Activated CD4-positive, alpha-beta T cell treated with anti-CD3 and anti-CD28 coated beads for 24 hours (primary cell): Measurements from ENCODE around the gene ALX1.

Experiments
- DNase-seq, 2 donors: peaks; one replicate each; pipeline ENCODE4 v3.0.0-alpha.2; 2020; ENCODE audit warnings: low read depth in 2 of 2

Gene ALX1

DNA sequence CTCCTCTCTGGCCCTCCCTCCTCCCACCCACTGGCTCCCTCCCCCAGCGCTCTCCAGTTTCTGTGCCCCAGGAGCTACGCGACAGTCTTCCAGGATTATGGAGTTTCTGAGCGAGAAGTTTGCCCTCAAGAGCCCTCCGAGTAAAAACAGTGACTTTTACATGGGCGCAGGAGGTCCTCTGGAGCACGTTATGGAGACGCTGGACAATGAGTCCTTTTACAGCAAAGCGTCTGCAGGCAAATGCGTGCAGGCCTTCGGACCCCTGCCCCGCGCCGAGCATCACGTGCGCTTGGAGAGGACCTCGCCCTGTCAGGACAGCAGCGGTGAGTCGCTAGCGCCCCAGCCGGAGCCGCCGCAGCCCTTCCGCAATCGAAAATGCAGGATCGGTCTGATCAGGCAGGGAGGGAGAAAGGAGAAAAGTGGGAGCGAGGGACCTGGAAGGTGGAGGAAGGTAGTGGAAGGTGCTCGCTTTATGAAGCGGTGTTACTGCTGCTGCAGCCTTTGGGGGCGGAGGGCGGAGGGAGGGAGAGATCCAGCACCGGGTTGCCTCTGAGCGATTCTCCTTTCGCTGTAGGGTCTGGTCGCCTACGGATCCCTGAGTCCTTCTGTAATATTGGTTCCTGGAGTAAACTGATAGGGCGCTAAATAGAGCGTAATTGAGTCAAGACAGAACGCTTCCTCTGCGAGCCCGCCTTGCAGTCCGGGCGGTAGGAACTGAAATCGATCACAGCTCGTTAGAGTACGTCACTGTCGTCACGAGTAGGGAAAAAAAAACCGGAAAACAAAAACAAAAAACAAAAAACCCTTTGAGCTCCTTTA is at the start of gene ALX1:
Gene ALX1 (plus strand): TSS at position 56 of the 819 bp plus-strand sequence. CDS start 42 bp downstream, at position 98.
- DNase-seq, result no peak

DNA sequence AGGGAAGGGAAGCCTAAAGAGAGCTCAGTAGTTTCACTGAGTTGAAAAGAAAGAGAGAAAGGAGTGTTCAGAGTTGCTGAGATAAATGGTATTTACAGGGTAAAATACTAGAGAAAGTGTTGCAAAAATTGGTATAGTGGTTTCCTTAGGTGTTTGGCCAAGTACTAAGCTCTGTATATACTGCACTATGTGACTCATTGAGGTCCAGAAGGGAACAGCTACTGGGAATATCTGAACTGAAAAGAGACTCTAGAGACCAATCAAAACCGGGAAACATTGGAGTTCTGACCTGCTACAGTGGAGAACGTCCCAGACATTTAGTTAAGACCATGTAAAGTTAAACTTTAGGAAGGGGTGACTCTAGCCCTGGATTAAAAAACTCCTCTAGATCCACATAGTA is 42.7 kb upstream of the ALX1 start:
- DNase-seq, result no peak

DNA sequence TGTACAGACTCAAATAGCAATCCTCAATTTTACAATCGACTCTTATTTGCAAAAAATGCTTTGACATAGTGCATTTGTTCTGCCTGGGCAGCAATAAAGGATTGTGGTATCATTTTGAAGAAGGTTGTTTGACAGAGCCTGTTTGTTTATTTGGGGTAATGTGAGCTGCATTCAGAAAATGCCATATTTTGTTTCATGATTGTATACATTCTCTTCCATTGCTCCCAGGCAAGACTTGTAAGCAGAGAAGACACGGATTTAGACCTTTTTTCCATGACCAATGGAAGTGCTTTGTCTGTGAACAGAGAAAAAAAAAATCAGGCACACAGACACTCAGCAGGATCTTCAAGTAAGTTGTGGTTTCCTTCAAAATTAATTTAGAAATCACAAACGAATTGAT is 35.5 kb upstream of the ALX1 start:
- DNase-seq, result no peak

DNA sequence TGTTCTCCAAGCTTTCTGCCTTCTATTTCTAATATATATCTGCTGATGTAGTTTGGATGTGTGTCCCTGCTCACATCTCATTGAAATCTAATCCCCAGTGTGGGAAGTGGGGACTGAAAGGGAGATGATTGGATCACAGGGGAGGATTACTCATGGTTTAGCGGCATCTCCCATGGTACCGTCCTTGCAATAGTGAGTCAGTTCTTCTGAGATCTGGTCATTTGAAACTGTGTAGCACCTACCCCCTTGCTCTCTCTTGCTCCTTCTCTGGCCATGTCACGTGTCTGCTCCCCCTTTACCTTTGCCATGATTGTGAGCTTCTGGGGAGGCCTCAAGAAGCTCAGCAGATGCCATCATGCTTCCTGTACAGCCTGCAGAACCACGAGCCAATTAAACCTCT is 26.2 kb upstream of the ALX1 start:
- no peak for DNase-seq

DNA sequence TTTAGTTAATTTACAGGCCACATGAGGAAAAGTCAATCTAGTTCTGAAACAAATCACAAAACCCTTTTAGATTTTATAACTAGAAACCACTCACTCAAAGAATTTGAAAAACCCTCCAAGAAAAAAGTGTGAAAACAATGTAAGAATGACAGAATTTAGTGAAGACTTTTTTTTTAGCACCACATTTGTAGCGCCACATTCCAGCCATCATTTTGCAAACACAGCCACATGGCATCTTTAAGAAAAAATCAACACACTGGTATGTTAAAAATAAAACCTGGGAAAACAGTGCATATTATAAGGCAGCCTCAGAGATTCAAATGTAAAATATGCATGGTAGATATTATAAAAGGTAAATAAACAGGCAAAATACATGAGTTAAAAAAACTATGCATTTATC is 22.3 kb upstream of the ALX1 start:
- no peak for DNase-seq

DNA sequence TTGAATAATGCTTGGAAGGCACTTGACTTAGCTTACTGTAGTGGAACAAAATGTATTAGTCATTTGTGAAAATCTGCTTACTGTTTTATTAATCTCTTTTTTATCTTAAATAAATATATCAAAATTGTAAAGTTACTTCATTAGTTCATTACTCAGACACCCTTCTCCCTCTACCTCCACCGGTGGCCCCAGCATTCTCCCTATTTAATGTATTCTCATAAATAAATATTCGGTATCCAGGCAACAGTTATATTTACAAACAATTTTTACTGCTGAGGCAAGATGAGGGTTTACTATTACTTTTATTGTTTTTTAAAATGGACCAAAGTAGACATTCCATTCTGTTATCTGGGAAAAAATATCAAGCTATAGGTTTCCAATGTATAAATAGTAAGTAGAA is 19.6 kb upstream of the ALX1 start:
- DNase-seq, result no peak

DNA sequence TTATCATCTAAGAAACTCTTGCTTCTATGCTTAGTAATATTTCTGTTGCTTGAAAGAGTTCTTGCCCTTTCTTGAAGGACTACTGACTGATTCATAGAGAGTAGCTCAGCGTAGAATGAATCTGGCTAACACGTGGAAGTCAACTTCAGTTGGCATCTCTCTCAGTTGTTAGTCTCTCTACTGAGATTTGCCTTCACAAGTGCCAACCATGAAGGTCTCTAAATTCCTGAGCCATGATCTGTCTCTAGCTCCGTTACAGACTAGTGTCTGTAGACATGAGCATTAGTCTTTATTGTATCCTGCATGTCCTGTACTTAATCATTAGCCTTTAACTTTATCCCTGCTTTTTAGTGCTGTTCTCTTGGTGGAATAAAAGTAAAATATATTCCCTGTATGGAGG is 19.1 kb upstream of the ALX1 start:
- DNase-seq, result no peak

DNA sequence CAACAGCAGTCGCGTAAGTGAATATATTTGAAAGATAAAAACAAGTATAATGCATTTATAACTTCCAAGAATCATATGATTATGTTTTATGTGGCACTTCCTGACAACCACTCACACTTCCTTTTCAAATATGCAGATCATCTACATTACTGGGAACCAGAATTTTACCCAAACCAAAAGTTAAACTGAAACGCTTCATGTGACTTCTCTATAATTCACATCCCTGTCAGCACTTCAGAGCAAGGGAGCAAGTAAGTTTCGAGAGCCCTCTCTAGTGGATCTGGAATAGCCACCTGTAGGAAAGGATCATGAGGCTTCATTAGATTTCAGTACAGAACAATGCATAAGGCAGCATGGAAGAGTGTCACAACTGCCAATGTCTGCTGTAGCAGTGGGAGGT is 13.7 kb upstream of the ALX1 start:
- DNase-seq, result no peak

DNA sequence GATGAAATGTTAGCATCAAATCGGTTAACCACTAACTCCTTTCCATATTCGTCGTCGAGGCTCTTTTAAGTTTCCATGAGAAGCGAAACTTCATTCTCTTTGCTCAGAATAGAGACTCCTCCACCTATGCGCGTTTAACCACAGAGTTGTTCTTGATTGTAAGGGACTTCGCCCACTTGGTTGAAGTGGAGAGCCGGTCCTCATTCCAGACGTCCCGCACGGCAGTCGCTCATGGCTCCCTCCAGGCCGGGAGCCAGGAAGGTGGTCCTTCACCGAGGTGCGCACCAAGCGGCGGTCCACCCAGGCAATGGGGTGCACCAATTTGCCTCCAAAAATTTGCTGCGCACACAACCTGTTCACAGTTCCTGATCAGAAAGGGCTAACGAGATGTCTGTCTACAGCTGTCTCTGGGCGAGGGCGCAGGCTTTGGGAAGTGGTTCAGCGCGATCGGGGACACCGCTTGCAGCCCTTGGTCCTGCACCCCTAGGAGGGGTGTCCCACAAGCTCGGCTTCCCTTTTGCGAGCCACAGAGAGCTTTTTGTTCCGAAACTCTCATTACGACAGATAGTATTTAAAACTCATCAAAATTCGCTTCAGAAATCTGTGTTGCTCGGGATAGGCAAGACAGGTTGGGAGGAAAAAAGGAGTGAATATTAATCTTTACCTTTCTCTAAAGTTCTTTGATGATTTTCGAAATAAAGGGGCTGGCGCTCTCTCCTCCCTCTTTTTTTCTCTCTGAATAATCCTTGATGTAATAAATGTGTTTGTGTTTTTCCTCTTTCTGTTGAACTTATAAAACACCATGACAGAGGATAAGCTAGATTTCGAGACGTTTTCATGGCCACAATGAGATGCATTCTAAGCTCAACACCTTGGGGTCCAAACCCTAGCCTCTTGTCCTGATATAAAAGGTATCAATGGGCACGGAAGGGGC is 6.4 kb upstream of the ALX1 start:
- no peak for DNase-seq

DNA sequence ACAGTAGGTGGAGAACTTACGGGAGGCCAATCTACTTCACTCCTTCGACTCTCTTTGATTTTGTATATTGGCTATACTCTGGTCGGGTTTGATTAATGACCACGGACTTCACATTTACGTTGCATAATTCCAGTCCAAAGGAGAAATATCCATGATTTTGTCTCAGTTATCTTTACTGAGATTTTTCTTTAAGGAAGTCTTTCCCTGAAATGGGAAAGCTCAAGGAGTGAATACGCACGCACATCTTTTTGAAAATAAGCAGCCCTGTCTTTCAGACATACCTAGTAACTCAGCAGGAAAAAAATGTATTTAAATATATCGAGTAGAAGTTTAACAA is 5.7 kb upstream of the ALX1 start:
- DNase-seq, result no peak

DNA sequence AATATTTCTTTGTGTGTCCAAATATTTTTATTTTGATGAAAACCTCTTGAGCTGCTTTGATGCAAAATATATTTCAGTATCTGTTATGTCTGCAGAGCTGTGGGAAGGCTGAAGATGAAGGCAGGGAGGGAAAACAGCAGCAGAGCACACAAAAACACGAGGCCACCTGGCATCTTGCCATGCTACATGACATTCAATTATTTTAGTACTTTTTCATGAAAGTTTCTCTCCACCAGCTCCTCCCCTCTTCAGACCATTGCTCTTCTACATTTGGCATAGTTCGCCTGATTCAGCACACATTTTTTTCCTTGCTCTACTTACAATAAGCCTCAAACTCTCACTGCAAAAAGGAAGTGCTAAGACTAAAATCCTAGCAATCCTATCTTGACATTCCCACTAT is 4.6 kb upstream of the ALX1 start:
- DNase-seq, result no peak

DNA sequence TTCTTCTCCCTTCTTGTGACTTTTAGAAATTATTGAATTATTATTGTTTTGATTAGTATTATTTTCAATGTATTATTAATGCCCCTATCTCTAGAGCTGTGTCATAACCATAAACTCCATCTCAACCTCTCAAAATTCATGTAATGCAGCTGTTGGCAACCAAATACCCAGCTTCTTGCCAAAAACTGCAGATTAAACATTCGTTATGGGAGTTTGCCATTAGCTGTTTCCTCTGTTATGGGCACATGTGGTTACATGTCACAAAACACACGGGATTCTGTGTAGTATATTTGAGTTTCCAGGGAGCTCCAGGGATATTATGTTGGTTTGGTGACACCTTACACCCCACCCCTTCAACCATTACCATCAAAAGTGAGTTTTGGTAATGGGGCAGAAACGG is 2.8 kb upstream of the ALX1 start:
- DNase-seq, result no peak

DNA sequence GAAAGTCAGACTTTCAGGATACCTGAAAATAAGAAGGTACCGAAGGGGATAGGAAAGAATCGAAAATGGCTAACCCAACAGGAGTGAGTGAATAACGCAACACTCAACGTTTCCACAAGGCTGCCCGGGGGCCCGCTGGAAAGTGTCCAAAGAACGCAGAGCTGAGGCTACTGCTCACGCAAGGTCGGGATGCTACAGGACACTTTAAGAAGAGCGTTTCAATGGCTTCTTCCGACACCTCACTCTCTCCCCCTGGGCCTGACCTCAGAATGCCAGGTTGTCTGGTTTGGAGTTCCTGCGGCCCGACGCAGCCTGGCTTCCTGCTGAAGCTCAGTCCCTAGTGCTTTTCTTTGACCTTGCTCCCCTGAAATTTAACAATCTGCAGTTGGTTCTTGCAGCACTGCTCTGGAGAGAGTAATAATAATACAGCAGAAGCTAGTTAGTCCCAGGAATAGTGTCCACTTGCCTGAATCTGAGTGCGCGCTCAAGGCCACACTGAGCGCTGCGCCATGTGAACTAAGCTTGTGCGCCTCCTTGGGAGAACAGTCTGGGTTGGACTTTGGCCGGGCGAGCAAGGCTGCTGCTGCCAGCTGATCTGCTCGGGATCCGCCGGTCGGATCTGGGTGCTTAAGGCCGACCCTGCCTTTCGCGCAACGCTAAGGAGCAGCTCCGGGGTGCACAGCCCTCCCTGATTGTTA is 2.0 kb upstream of the ALX1 start:
- no peak for DNase-seq

DNA sequence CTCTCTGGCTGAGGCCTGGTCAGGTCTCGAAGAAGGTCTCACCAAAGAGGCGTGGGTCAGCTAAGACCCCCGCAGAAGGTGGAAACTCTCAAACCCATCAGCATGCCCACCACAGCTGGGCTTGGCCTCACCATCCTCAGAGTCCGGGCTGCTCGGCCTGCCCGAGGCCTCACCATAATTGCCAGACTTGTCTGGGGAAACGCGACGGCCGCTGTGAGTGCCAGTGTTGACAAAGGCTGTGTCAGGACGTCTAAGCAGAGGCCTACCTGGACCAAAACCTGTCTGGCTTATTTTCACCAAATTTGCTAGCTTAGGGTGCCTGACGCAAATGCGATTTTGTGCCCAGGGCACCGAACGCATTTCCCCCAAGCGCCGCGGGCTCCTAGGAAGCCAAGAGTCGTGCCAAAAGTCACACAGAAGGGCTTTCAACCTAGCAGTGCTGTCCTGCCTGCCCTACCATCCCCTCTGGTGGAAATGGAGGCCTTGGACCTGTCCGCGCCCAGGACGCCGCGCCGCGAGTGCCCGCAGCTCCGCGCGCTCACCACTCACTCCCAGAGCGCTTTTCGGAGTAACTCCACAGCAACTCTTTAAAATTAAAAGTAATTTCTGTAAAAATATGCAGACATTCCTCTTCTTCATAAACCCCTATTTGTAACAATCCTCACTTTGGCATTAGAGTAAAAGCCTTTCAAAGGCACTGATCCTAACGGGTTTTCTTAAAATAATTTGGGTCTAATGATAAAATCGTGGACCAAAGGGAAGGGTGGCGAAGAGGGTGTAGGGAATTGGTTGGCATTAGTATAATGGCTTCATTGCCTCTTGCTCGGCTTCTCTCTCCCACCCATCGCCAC is 1.2 kb upstream of the ALX1 start:
- no peak for DNase-seq

DNA sequence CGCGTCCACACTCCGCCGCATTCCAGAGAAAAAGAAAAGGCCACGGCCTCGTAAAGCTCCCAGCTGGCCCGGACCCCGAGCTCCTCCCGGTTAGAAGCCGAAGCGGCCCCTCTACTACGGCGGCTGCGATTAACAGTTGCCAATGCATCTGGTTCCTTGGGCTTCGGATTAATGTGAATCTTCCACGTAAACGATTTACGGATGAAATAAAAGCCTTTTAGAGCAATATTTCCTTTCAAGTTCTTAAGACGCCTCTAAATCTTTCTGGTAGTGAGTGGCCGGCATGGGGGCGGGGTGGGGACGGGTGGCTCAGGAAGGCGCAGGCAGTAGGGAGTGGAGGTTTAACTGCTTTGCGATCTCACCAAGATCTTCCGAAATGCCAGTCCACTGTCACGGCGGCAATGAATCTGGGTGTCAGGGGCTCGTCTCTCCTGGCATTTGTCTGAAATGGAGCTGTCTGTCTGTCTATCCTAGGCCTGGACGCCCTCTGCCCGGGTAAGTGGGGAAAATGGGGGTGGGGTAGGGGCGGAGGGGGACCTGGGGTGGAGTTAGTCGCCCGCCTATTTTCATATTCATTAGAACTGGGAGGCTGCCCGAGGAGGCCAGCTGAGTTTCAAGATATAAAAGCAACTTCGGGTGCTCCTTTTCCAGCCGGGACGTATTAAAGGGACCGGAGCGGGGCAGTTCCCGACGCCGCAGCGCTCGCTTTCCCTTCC is 413 bp upstream of the ALX1 start:
- DNase-seq, result no peak

DNA sequence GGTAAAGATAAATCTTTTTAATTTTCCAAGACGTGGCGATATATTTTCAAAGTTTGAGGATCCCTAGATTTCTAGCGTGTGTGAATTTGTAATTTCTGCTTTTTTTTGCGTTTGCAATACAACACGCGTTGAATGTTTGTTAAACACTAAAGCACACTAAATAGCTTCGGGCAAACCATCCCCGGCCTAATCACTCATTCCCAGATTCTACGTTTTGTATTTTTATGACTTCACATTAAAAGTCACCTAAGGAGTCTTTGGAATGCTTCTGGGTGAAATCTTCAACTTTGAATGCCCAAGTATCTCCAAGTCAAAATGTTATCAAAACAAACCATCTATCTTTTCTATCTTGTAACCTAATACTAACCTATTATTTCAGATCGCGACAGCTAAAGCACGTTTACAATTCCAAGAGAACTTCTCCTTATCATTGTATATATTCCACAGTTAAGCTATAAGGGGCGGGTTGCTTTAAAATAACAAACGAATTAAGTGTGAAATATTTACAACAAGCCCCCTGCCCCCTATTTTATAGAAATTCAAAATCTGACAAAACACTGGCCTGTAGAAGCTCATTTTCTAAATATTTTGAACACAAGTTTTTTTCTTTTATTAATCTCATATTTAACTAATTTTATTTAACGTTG is 1.1 kb downstream of the ALX1 start:
- no peak for DNase-seq

DNA sequence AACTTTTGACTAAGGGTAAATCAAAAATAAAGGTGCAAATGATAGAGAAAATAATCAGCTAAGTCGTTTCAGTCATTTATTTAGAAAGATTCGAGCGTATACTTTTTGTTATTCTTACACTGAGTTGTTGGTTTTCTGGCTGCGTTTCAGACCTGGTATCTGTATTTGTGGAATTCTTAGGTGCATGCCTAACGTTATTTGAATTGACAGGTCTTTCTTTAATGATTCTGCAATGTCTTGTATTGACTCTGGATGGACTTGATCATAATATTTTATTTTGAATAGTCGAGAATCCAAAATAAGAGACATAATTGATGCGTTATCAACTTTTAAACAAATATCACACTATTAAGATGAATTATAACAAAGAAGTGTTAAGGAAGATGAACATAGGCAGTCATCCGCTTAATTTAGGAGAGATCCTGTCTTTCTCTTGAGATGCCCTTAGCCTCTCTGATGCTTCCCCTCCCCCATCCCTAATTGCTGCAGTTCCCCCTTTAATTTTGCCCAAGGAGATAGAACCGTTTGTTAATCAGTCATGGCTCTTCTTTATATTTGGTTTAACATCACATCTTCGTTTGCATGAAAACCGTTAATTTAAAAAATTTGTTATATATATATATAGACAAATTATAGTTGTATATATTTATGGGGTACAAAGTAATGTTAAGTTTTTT is 1.8 kb downstream of the ALX1 start:
- no peak for DNase-seq

DNA sequence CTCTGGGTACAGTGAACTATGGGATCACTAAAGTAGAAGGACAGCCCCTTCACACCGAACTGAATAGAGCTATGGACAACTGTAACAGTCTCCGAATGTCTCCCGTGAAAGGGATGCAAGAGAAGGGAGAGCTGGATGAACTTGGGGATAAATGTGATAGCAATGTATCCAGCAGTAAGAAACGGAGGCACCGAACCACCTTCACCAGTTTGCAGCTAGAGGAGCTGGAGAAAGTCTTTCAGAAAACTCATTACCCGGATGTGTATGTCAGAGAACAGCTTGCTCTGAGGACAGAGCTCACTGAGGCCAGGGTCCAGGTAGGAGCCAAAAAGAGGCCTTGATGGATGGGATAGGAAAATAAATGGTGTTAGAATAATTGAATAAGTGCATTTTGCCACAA is 3.5 kb downstream of the ALX1 start:
- DNase-seq, result no peak

DNA sequence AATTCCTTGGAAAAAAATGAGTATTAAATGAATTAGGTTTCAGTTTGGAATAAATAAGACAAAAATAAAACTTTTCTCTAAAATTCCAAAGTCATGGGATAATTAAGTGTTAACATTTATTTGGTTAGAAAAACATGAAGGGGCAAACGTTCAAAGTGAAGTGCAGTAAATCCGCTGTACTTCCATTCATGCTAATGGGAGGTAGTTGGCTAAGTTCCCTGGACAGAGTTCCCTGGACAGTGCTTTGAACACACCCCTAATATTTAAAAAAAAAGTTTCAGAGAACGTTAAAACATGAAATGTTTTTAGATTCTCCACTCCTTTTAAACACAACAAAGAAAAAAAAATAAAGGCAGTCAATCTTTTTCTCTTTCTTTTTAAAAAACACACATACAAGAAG is 16.3 kb downstream of the ALX1 start:
- no peak for DNase-seq

DNA sequence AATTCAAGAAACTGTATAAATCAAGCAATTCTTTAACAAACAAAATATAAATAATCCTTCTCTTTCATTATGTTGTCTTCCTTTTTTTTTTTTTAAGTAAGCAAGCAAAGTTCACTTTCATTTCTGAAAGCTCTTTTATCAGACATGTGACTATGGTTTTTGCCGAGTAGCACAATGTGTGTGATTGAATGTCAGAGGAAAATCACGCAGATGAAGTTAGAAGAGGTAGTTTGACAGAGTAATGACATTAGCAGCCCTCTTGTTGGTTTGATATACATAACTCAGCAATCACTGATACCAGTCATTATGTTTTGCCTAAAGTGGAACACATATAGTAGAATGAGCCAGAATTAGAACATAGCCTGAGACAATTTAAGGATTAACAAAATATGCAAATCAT is 19.0 kb downstream of the ALX1 start:
- DNase-seq, result no peak
